Measurements from ENCODE around the gene DNAJB14.

Gene DNAJB14

GRCh38 chr4:99868126-99868596, 78.3 kb downstream of the DNAJB14 start:
- DNase-seq (ENCODE audit: low read depth): no peak

GRCh38 chr4:99863804-99864203, 82.6 kb downstream of the DNAJB14 start:
- DNase-seq (ENCODE audit: low read depth): no peak

GRCh38 chr4:99861120-99861905, 85.1 kb downstream of the DNAJB14 start:
- no peak for DNase-seq (ENCODE audit: low read depth)

- DNase-seq (ENCODE audit: low read depth): no peak
Observed at GRCh38 chr4:99860521-99860920, 85.9 kb downstream of the DNAJB14 start.

GRCh38 chr4:99859618-99860017, 86.8 kb downstream of the DNAJB14 start:
- no peak for DNase-seq (ENCODE audit: low read depth)

GRCh38 chr4:99857307-99857706, 89.1 kb downstream of the DNAJB14 start:
- DNase-seq (ENCODE audit: low read depth): no peak

GRCh38 chr4:99856166-99856565, 90.3 kb downstream of the DNAJB14 start:
- no peak for DNase-seq (ENCODE audit: low read depth)

- no peak for DNase-seq (ENCODE audit: low read depth)
Observed at GRCh38 chr4:99855678-99856077, 90.7 kb downstream of the DNAJB14 start.

GRCh38 chr4:99853999-99854398, 92.4 kb downstream of the DNAJB14 start:
- no peak for DNase-seq (ENCODE audit: low read depth)

GRCh38 chr4:99853190-99853589, 93.2 kb downstream of the DNAJB14 start:
- no peak for DNase-seq (ENCODE audit: low read depth)

GRCh38 chr4:99852199-99852749, 94.1 kb downstream of the DNAJB14 start:
- no peak for DNase-seq (ENCODE audit: low read depth)

- no peak for DNase-seq (ENCODE audit: low read depth)
Observed at GRCh38 chr4:99848591-99849001, 97.8 kb downstream of the DNAJB14 start.

- no peak for DNase-seq (ENCODE audit: low read depth)
Observed at GRCh38 chr4:99847362-99847976, 98.9 kb downstream of the DNAJB14 start.

- no peak for DNase-seq (ENCODE audit: low read depth)
Observed at GRCh38 chr4:99846891-99847290, 99.5 kb downstream of the DNAJB14 start.

Measured in stimulated activated CD8-positive, alpha-beta memory T cell treated with anti-CD3 and anti-CD28 coated beads, Interleukin-12 subunit alpha, Interleukin-12 subunit beta, amount 100 ng/mL, for 4 hours (primary cell).